Measurements from ENCODE around the gene TBX19. TPM values are rescaled to one million over a fixed set of nuclear protein-coding genes. Genes with fewer than 3 reads are reported as not detected.

TBX19 gene
- total and polyA plus RNA-seq, 3 donors from 2014 or later = 1.9 to 2.7 (median 2.7) TPM

DNA sequence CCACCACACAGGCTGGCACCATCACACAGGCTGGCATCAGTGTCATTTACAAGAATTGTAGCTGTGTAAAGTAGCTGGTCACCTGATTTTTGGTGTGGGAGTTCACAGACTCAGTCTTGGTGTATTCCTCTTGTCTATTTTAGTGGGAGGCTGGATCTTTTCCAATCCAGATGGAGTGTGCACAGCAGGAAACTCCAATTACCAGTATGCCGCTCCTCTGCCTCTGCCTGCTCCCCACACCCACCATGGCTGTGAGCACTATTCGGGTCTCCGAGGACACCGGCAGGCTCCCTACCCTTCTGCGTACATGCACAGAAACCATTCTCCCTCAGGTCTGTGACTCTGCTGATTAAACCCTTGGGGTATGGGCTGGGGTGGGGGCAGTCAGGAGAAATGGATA, 24.2 kb downstream of the TBX19 start:
- intact Hi-C loops (cut with DNase I; ENCODE audit: low total_unique reads) = no loop called here
- WGBS, 2 donors = 79 to 92% methylated on average over 5 of the region's 5 CpGs
- Histone ChIP-seq H3K27ac (no peak overlapping the region), H3K27me3 (no peaks in the 10 kb centered on the region), H3K36me3 (ENCODE audit: low read depth, missing control alignments) (no peaks in the 10 kb centered on the region), H3K4me3 (no peak overlapping the region), H3K4me1 (peaks cover 3% of the 10 kb centered on the region), H3K9me3 (no peaks in the 10 kb centered on the region)
- TF ChIP-seq POLR2A (IDR thresholded peaks at IDR 0.05) = no peak
- TF ChIP-seq, protein P1, sequence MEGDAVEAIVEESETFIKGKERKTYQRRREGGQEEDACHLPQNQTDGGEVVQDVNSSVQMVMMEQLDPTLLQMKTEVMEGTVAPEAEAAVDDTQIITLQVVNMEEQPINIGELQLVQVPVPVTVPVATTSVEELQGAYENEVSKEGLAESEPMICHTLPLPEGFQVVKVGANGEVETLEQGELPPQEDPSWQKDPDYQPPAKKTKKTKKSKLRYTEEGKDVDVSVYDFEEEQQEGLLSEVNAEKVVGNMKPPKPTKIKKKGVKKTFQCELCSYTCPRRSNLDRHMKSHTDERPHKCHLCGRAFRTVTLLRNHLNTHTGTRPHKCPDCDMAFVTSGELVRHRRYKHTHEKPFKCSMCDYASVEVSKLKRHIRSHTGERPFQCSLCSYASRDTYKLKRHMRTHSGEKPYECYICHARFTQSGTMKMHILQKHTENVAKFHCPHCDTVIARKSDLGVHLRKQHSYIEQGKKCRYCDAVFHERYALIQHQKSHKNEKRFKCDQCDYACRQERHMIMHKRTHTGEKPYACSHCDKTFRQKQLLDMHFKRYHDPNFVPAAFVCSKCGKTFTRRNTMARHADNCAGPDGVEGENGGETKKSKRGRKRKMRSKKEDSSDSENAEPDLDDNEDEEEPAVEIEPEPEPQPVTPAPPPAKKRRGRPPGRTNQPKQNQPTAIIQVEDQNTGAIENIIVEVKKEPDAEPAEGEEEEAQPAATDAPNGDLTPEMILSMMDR (IDR thresholded peaks at IDR 0.05) = no peak
- no peak for DNase-seq

DNA sequence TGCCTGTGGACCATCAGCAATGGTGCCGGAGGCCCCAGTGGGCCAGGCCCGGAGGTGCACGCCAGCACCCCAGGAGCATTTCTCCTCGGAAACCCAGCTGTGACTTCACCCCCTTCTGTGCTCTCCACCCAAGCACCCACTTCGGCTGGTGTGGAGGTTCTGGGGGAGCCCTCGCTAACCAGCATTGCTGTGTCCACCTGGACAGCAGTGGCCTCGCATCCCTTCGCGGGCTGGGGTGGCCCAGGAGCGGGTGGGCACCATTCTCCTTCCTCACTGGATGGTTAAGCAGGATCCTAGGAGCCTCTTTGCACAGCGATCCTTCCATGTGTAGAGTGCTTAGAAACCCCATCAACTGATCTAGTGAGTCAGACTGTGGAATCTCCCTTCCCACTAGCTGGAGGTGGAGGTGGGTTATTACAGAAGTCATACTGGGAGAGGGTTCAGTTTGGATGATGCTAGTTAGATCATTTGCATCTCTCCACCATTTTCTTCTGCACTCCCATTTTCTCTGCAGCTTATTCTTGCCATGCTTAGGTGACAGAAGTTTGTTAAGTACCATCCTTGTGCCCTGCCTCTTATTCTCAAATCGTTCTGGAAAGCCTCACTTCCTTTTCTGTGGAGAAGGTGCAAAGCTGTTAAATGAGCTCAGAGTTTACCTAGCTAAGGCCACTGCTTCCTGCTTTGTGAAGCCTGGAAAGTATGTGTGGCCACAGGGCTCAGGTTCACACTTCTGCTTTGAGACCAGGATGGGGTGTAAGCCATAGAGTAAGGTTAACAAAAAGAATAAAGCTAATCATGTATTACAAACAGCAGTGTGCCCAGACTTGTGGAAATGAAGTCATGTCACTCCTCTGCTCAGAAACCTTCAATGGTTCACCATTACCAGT, 32.3 kb downstream of the TBX19 start:
- Histone ChIP-seq H3K27me3 (no peaks in the 10 kb centered on the region), H3K27ac (no peak overlapping the region), H3K4me3 (no peak overlapping the region), H3K4me1 (no peaks in the 10 kb centered on the region), H3K36me3 (ENCODE audit: low read depth, missing control alignments) (no peaks in the 10 kb centered on the region), H3K9me3 (no peaks in the 10 kb centered on the region)
- WGBS, 2 donors = 84 to 96% methylated on average over 6 to 12 of the region's 12 CpGs
- DNase-seq = no peak
- intact Hi-C loops (cut with DNase I; ENCODE audit: low total_unique reads) = no loop called here
- TF ChIP-seq, protein P1 (IDR thresholded peaks at IDR 0.05) = no peak
- TF ChIP-seq POLR2A (IDR thresholded peaks at IDR 0.05) = no peak

DNA sequence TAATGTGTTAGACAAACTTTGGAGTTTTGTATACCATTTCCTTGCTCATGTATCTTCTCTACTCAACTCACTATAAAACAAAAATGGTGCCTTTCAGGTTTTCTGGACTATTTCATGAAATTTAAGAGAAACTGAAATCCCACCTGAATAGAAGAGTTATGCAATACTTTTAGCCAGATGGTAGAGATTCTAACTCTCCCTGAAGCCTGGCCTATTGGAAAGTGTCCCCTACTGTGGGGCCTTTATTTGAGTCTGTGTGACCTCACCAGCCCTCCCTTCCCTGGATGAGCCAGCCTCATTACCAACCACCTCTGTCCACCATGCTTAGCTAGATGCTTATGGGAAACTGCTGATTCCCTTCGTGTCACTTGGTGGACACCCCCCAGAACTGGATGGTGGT, 35.5 kb downstream of the TBX19 start:
- Histone ChIP-seq H3K27me3 (no peaks in the 10 kb centered on the region), H3K9me3 (no peaks in the 10 kb centered on the region), H3K4me3 (no peak overlapping the region), H3K4me1 (no peaks in the 10 kb centered on the region), H3K27ac (no peak overlapping the region), H3K36me3 (ENCODE audit: low read depth, missing control alignments) (no peaks in the 10 kb centered on the region)
- 90 to 100% methylated on average over 1 of the region's 1 CpG for WGBS, 2 donors
- DNase-seq = no peak
- intact Hi-C loops (cut with DNase I; ENCODE audit: low total_unique reads) = no loop called here
- no peak for TF ChIP-seq POLR2A (IDR thresholded peaks at IDR 0.05)
- TF ChIP-seq, protein P1 (IDR thresholded peaks at IDR 0.05) = no peak

DNA sequence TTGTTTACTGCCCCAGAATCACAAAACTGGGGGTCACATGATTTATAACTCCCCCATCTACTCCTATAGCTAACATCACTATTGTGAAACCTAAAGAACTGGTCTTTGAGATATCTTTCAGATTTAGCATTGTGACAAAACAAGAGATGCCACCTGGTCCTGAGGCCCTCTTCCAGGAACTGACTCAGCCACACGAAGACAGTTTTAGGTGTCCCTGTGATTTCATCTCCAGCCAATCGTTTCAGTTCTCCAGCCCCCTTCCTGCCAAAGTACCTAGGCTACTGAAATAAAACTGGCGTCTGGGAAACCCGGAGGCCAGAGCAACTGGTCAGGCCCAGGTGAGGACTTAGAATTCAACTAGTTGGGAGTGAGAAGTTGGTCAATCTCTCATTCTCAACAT, 36.6 kb downstream of the TBX19 start:
- Histone ChIP-seq H3K4me3 (no peak overlapping the region), H3K4me1 (no peaks in the 10 kb centered on the region), H3K36me3 (ENCODE audit: low read depth, missing control alignments) (no peaks in the 10 kb centered on the region), H3K27me3 (no peaks in the 10 kb centered on the region), H3K9me3 (no peaks in the 10 kb centered on the region), H3K27ac (no peak overlapping the region)
- 88 to 94% methylated on average over 4 of the region's 4 CpGs for WGBS, 2 donors
- intact Hi-C loops (cut with DNase I; ENCODE audit: low total_unique reads) = no loop called here
- DNase-seq = no peak
- TF ChIP-seq, protein P1 (IDR thresholded peaks at IDR 0.05) = no peak
- no peak for TF ChIP-seq POLR2A (IDR thresholded peaks at IDR 0.05)

DNA sequence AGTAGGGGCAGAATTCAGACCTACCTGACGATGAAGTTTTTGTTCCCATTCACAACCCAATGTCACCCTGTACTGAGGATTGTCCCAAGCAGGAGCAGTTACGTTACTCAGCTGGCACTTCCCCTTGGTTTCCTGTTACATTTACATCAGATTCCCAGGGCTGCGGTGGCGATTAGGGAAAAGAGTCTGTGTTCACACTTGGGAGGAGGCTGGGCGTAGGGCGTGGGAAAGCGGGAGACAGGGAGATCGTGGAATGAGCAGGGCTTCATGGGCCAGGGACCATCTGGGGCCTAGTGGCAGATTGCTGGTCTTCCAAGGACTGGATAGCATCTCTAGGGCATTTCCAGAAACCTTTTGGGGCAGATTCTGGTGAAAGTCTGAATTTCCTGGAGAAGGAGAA, 39.0 kb downstream of the TBX19 start:
- Histone ChIP-seq H3K36me3 (ENCODE audit: low read depth, missing control alignments) (no peaks in the 10 kb centered on the region), H3K4me3 (no peak overlapping the region), H3K9me3 (no peaks in the 10 kb centered on the region), H3K27ac (no peak overlapping the region), H3K4me1 (no peaks in the 10 kb centered on the region), H3K27me3 (no peaks in the 10 kb centered on the region)
- DNase-seq = no peak
- 82 to 97% methylated on average over 8 of the region's 8 CpGs for WGBS, 2 donors
- intact Hi-C loops (cut with DNase I; ENCODE audit: low total_unique reads) = no loop called here
- TF ChIP-seq, protein P1 (IDR thresholded peaks at IDR 0.05) = no peak
- TF ChIP-seq POLR2A (IDR thresholded peaks at IDR 0.05) = no peak

Data from testis (tissue), 3 donors.